ENCODE measurements around the gene SLC1A7. TPM values are rescaled to one million over a fixed set of nuclear protein-coding genes. Genes with fewer than 3 reads are reported as not detected.

SLC1A7 gene
- polyA plus RNA-seq, 1 experiment, result 0.63 TPM

- CTCF ChIA-PET, result interaction anchor here (0.6 to 1.7 kb wide), 4 partner anchors 11 to 354 kb away, joined by 3 to 6 read pairs (median 4); no protein-coding TSS in a partner anchor
- Histone ChIP-seq H3K27me3 (ENCODE audit: control insufficient read depth, insufficient read depth, low read length) (no peaks in the 10 kb centered on the region), H3K36me3 (ENCODE audit: control insufficient read depth, insufficient read depth, low read length) (no peaks in the 10 kb centered on the region), H3K4me3 (ENCODE audit: low read depth, low read length) (no peak overlapping the region)
- TF ChIP-seq CTCF (IDR thresholded peaks at IDR 0.05; ENCODE audit: insufficient read depth, low read depth, low read length), result no peak
- POLR2A ChIA-PET, result interaction anchor here (0.6 to 1.0 kb wide), 2 partner anchors 17 to 22 kb away, joined by 4 to 6 read pairs; no protein-coding TSS in a partner anchor
- peak; percentile 80 for DNase-seq (ENCODE audit: low read depth)
These were observed 99.2 kb downstream of the SLC1A7 start for GRCh38 chr1:53043271-53043670.

GRCh38 chr1:53038566-53038965 lies 103.9 kb downstream of the SLC1A7 start:
- H3K36me3 ChIP-seq (ENCODE audit: control insufficient read depth, insufficient read depth, low read length), result no peaks in the 10 kb centered on the region
- CTCF ChIA-PET, result no interaction called here
- no peak overlapping the region for H3K4me3 ChIP-seq (ENCODE audit: low read depth, low read length)
- no peaks in the 10 kb centered on the region for H3K27me3 ChIP-seq (ENCODE audit: control insufficient read depth, insufficient read depth, low read length)
- POLR2A ChIA-PET, result no interaction called here
- no peak for DNase-seq (ENCODE audit: low read depth)
- no peak for TF ChIP-seq CTCF (IDR thresholded peaks at IDR 0.05; ENCODE audit: insufficient read depth, low read depth, low read length)

Small RNAs within 50 kb of the gene (small RNA-seq; reads per million reads assigned to genes)
- not detected for gene HIGD1AP11 (ENCODE audit: insufficient read length, low read depth, low replicate concordance)

Other genes with a start within 250 kb of the SLC1A7 start
- 50.2 and 77.8 TPM in 2 replicates for gene ECHDC2, start 220.9 kb downstream of the SLC1A7 start, polyA plus RNA-seq (2011; rRNA removed)
- gene SCP2, start 215.4 kb downstream of the SLC1A7 start, polyA plus RNA-seq (2011; rRNA removed), result 50.0 and 122 TPM in 2 replicates
- 54.5 and 107 TPM in 2 replicates for gene PODN, start 80.4 kb downstream of the SLC1A7 start, polyA plus RNA-seq (2011; rRNA removed)
- 15.4 and 20.6 TPM in 2 replicates for gene CPT2, start 54.2 kb upstream of the SLC1A7 start, polyA plus RNA-seq (2011; rRNA removed)
- 75.8 and 92.5 TPM in 2 replicates for gene CZIB, start 78.0 kb upstream of the SLC1A7 start, polyA plus RNA-seq (2011; rRNA removed)
- gene MAGOH, start 95.9 kb upstream of the SLC1A7 start, polyA plus RNA-seq (2011; rRNA removed), result 3.9 and 24.9 TPM in 2 replicates
- 10.5 and 18.2 TPM in 2 replicates for gene LRP8, start 185.4 kb upstream of the SLC1A7 start, polyA plus RNA-seq (2011; rRNA removed)

All from BJ (cell line).